HepG2 (cell line): ENCODE measurements around the gene MYH7B. TPM values are rescaled to one million over a fixed set of nuclear protein-coding genes. Genes with fewer than 3 reads are reported as not detected.

Experiments used
- ARNT2 ChIP-seq: sonication (generic); formaldehyde crosslinking; IDR thresholded peaks from 2 replicates; pipeline ENCODE4 v1.8.0; 2022; ENCODE audit warnings: mild to moderate bottlenecking, low read depth, missing genetic modification reagents, moderate library complexity
- DR1 ChIP-seq: sonication (generic); formaldehyde crosslinking; IDR thresholded peaks from 2 replicates; pipeline ENCODE4 v1.8.0; 2021; ENCODE audit warnings: mild to moderate bottlenecking, missing genetic modification reagents, inconsistent platforms
- FOXO4 ChIP-seq: sonication (generic); formaldehyde crosslinking; conservative IDR thresholded peaks from 2 replicates; pipeline ENCODE4 v1.8.1; 2023; ENCODE audit warnings: missing genetic modification reagents
- HOMEZ ChIP-seq: IDR thresholded peaks from 2 replicates; pipeline ENCODE4 v1.6.1; 2016; ENCODE audit warnings: low read depth
- MAZ ChIP-seq, 2 experiments: sonication (generic) in 1 of 2; formaldehyde crosslinking in 1 of 2; IDR thresholded peaks; 2 replicates each; pipeline versions ENCODE4 v1.5.0 to v1.6.1; 2012 to 2020; ENCODE audit warnings: low read depth in 2 of 2, mild to moderate bottlenecking in 2 of 2, borderline replicate concordance in 1 of 2, improper control_type of control experiment in 1 of 2, low read length in 1 of 2, missing genetic modification reagents in 1 of 2, moderate library complexity in 1 of 2
- MIER3 ChIP-seq: IDR thresholded peaks from 2 replicates; pipeline ENCODE4 v1.6.1; 2016; ENCODE audit warnings: missing compliant biosample characterization, borderline replicate concordance
- MXD3 ChIP-seq: IDR thresholded peaks from 2 replicates; pipeline ENCODE4 v1.6.1; 2016; ENCODE audit warnings: mild to moderate bottlenecking, missing biosample characterization, missing genetic modification reagents
- ZC3H4 ChIP-seq: sonication (generic); formaldehyde crosslinking; IDR thresholded peaks from 2 replicates; pipeline ENCODE4 v1.4.0; 2020; ENCODE audit warnings: missing genetic modification reagents, borderline replicate concordance
- ZNF510 ChIP-seq: sonication (generic); formaldehyde crosslinking; IDR thresholded peaks from 2 replicates; pipeline ENCODE4 v1.4.0; 2020; ENCODE audit warnings: low read depth, mild to moderate bottlenecking, missing genetic modification reagents
- ZNF512B ChIP-seq: sonication (generic); formaldehyde crosslinking; IDR thresholded peaks from 2 replicates; pipeline ENCODE4 v1.5.1; 2020; ENCODE audit warnings: missing genetic modification reagents, mild to moderate bottlenecking, borderline replicate concordance
- ZNF644 ChIP-seq: IDR thresholded peaks from 2 replicates; pipeline ENCODE4 v1.6.1; 2016; ENCODE audit warnings: low read depth
- ZNF678 ChIP-seq: sonication (generic); formaldehyde crosslinking; IDR thresholded peaks from 2 replicates; pipeline ENCODE4 v1.4.0; 2020; ENCODE audit warnings: mild to moderate bottlenecking, missing genetic modification reagents
- polyA plus RNA-seq, 8 experiments: library from polyadenylated mRNA; depleted of rRNA in 3 of 8; stranded (reverse) in 7 of 8; unstranded in 1 of 8; fragments of >200 nt; fragmentation: Illumina TruSeq in 4 of 8; extraction: Trizol in 4 of 8; gene quantifications; 2 replicates each; pipeline versions ENCODE4 v1.2.1 to v1.2.3, GENCODE V29; 2011 to 2016; ENCODE audit warnings: low read depth in 4 of 8, missing spikeins in 1 of 8, mixed read lengths in 1 of 8; ENCODE audit not compliant: insufficient read depth in 1 of 8
- total RNA-seq, 5 experiments: library from RNA; depleted of rRNA; stranded (reverse); fragments of >200 nt; fragmentation: Illumina TruSeq; extraction: Trizol; gene quantifications; 2 replicates each; pipeline ENCODE4 v1.2.3, GENCODE V29; 2016; ENCODE audit warnings: low read depth in 1 of 5
- TF ChIP-seq, protein P1 (sequence below): sonication (generic); formaldehyde crosslinking; IDR thresholded peaks from 2 replicates; pipeline ENCODE4 v1.4.0; 2020; ENCODE audit warnings: missing genetic modification reagents
- TF ChIP-seq, protein P2 (sequence below): sonication (generic); formaldehyde crosslinking; IDR thresholded peaks from 2 replicates; pipeline ENCODE4 v1.4.0; 2020; ENCODE audit warnings: missing genetic modification reagents

Gene MYH7B
- total and polyA plus RNA-seq, 2 of the 13 experiments (the other 11 are each of a cell fraction or from before 2014, with no cell fraction given), result 0.05 to 0.20 TPM

DNA sequence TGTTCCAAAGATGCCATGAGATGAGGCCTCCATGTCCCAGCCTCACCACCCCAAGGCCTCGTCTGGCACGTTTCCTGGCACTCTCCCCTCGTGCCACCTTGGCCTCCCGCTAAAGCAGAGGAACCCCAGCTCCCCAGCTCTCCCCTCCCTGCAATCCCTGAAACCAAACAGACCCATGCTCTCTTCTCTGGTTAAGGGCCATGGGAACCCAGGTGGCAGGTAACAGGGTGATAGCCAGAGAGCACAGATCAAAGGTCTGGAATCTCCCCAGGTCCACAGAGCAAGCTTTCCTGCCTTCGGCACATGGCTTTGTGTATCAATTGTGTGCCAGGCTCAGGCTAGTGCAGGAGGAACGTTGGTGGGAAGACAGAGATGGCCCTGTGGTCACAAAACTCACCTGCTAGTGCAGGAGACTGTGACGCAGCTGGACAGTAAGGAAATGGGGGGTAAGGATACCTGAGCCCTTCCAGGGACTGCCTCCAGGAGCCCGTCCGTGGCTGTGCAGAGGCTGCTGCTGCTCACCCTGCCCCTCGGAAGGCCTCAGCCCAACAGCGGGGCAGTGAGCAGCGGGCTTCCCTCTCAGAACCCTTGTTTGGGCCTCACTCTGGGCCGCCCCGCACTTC lies 39.0 kb downstream of the MYH7B start (continued):
- TF ChIP-seq MAZ (IDR thresholded peaks at IDR 0.05; ENCODE audit: borderline replicate concordance, low read depth, low read length) (no peak), MAZ (CRISPR knock-in tag; IDR thresholded peaks at IDR 0.05; ENCODE audit: low read depth) (0 out of 2 replicates have a peak, but pooled peaks have one; percentile 40), HOMEZ (CRISPR knock-in tag) (peak; percentile 56; the same call in 1 of the 2 replicates), ZNF644 (CRISPR knock-in tag) (peak; percentile 32; the same call in 1 of the 2 replicates), ZNF678 (CRISPR knock-in tag) (no peak), MIER3 (CRISPR knock-in tag) (no peak), ZC3H4 (CRISPR knock-in tag) (no peak), FOXO4 (CRISPR knock-in tag) (0 out of 2 replicates have a peak, but pooled peaks have one; percentile 39), DR1 (CRISPR knock-in tag) (no peak), ZNF510 (CRISPR knock-in tag) (no peak), ARNT2 (no peak), MXD3 (CRISPR knock-in tag) (no peak), ZNF512B (no peak)
- TF ChIP-seq, protein P1, sequence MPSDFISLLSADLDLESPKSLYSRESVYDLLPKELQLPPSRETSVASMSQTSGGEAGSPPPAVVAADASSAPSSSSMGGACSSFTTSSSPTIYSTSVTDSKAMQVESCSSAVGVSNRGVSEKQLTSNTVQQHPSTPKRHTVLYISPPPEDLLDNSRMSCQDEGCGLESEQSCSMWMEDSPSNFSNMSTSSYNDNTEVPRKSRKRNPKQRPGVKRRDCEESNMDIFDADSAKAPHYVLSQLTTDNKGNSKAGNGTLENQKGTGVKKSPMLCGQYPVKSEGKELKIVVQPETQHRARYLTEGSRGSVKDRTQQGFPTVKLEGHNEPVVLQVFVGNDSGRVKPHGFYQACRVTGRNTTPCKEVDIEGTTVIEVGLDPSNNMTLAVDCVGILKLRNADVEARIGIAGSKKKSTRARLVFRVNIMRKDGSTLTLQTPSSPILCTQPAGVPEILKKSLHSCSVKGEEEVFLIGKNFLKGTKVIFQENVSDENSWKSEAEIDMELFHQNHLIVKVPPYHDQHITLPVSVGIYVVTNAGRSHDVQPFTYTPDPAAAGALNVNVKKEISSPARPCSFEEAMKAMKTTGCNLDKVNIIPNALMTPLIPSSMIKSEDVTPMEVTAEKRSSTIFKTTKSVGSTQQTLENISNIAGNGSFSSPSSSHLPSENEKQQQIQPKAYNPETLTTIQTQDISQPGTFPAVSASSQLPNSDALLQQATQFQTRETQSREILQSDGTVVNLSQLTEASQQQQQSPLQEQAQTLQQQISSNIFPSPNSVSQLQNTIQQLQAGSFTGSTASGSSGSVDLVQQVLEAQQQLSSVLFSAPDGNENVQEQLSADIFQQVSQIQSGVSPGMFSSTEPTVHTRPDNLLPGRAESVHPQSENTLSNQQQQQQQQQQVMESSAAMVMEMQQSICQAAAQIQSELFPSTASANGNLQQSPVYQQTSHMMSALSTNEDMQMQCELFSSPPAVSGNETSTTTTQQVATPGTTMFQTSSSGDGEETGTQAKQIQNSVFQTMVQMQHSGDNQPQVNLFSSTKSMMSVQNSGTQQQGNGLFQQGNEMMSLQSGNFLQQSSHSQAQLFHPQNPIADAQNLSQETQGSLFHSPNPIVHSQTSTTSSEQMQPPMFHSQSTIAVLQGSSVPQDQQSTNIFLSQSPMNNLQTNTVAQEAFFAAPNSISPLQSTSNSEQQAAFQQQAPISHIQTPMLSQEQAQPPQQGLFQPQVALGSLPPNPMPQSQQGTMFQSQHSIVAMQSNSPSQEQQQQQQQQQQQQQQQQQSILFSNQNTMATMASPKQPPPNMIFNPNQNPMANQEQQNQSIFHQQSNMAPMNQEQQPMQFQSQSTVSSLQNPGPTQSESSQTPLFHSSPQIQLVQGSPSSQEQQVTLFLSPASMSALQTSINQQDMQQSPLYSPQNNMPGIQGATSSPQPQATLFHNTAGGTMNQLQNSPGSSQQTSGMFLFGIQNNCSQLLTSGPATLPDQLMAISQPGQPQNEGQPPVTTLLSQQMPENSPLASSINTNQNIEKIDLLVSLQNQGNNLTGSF (CRISPR knock-in tag), result peak; percentile 48; the same call in 1 of the 2 replicates
- TF ChIP-seq, protein P2, sequence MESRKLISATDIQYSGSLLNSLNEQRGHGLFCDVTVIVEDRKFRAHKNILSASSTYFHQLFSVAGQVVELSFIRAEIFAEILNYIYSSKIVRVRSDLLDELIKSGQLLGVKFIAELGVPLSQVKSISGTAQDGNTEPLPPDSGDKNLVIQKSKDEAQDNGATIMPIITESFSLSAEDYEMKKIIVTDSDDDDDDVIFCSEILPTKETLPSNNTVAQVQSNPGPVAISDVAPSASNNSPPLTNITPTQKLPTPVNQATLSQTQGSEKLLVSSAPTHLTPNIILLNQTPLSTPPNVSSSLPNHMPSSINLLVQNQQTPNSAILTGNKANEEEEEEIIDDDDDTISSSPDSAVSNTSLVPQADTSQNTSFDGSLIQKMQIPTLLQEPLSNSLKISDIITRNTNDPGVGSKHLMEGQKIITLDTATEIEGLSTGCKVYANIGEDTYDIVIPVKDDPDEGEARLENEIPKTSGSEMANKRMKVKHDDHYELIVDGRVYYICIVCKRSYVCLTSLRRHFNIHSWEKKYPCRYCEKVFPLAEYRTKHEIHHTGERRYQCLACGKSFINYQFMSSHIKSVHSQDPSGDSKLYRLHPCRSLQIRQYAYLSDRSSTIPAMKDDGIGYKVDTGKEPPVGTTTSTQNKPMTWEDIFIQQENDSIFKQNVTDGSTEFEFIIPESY, result peak; percentile 56
